Renal pelvis (tissue), 4 donors: Measurements from ENCODE around the gene MCAM. TPM values are rescaled to one million over a fixed set of nuclear protein-coding genes. Genes with fewer than 3 reads are reported as not detected.
A peak's percentile ranks its signal among the peaks of the same experiment; 100 is the strongest.

Experiments
- DNase-seq: peaks from one replicate; pipeline ENCODE4 v3.0.0-alpha.2; 2013
- polyA plus RNA-seq, 3 donors: library from polyadenylated mRNA; unstranded; fragments of 120-200 nt; gene quantifications; one replicate each; pipeline ENCODE4 v1.2.1, GENCODE V29; 2013; ENCODE audit not compliant: insufficient read length in 3 of 3

Gene MCAM
- polyA plus RNA-seq, 3 donors = 49.4 to 55.0 (median 52.8) TPM

DNA sequence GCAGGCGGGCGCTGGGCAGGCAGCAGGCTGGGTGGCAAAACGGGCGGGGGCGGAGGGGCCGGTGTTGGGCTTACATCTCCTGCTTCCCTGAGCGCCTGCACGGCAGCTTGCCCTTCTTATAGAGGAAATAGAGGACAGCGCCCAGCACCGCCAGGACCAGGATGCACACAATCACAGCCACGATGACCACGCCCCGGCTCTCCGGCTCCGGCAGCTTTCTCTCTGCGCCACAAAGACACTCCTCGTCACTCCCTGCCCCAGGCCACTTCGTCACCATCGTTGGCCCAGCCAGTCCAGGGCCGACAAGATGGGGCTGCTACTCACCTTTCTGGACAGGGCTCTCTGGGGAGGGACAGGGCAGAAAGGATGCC lies 6.3 kb downstream of the MCAM start:
- DNase-seq = no peak

- DNase-seq = no peak
These were observed 6.8 kb downstream of the MCAM start for GRCh38 chr11:119309953-119310681.

GRCh38 chr11:119309411-119309810 lies 7.5 kb downstream of the MCAM start:
- no peak for DNase-seq

- no peak for DNase-seq
These were observed 9.0 kb downstream of the MCAM start for GRCh38 chr11:119307974-119308373.

GRCh38 chr11:119307219-119307618 lies 9.7 kb downstream of the MCAM start:
- no peak for DNase-seq

DNA sequence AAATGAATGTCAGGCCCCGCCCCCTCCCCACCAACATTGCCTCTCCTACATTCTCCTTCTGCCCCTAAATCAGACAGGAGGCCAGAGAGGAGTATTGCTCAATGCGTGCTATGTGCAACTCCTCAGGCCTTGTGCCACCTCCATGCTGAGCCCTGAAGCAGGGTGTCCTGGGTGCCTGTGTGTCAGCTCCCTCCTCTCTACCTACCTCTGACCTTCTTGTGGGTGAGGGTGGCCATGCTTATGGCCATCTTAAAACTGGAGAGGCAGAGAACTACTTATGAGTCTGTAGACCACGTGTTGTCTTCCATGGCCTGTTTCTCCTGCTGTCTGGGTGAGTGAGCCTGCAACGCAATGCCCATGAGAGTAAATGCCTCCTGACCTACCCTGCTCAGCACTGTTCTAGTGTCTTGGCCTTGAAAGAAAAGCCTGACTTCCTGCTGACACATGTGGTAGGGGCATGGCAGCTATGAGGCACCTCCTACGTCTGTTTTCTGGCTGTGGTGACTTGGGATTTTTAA lies 10.5 kb downstream of the MCAM start:
- DNase-seq = no peak

DNA sequence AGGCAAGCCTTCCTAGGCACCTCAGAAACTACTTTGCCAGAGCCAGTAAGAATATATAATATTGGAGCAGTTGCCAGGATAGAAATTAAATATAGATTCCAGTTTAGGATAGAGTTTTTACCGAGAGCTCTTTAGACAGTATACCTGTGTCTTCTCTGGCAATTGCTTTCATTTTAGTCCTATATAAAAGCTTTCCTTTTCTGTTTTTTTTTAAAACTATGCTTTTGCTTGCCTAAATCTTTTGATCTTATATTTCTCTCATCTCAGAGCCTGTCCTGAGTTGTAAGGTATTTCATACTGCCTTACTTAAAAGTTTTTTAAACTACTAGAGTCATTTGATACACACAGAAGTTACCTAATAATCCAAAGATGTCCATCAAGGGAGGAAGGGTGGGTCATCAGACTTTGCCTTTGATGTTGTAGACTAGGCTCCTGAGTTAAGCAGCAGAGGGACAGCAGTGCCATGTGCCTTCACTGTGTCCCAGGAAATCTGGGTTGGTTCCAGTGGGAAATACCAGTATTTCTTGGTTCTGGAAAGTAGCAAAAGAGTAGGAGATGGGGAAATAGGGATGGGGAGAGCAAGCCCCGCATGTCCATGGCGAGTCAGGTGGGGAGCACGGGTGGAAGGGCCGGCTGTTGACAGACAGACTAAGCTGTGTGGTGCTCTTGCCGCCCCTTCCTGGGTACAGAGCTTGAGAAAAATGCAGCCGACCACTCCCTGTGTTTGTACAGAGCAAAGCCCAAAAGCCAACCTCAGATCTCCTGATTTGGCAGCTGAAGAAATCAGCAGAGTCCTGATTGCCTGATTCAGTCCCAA lies 11.2 kb downstream of the MCAM start:
- DNase-seq = no peak

GRCh38 chr11:119303227-119303718 lies 13.7 kb downstream of the MCAM start:
- DNase-seq = no peak

GRCh38 chr11:119300198-119300964 lies 16.5 kb downstream of the MCAM start:
- no peak for DNase-seq

- DNase-seq = no peak
These were observed 17.5 kb downstream of the MCAM start for GRCh38 chr11:119299416-119299815.

- DNase-seq = no peak
These were observed 18.2 kb downstream of the MCAM start for GRCh38 chr11:119298726-119299125.

GRCh38 chr11:119297938-119298337 lies 19.0 kb downstream of the MCAM start:
- no peak for DNase-seq

- DNase-seq = no peak
These were observed 21.8 kb downstream of the MCAM start for GRCh38 chr11:119295178-119295577.

GRCh38 chr11:119293461-119293860 lies 23.5 kb downstream of the MCAM start:
- no peak for DNase-seq

DNA sequence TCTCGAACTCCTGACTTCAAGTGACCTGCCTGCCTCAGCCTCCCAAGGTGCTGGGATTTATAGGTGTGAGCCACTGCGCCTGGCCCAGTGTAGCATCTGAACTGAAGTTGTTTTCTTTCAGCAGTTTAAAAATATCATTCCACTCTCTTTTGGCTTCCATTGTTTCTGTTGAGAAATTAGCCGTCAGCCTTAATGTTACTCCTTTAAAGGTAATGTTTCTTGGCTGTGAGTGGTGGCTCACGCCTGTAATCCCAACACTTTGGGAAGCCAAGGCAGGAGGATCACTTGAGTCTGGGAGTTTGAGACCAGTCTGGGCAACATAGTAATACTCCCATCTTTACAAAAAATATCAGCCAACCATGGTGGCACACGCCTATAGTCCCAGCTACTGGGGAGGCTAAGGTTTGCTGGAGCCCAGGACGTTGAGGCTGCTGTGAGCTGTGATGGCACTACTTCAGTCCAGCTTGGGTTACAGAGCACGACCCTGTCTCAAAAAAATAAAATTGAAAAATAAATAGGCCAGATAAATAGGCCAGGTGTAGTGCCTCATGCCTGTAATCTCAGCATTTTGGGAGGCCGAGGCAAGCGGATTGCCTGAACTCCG lies 25.9 kb downstream of the MCAM start:
- DNase-seq = no peak

- DNase-seq = no peak
These were observed 28.7 kb downstream of the MCAM start for GRCh38 chr11:119288219-119288618.

DNA sequence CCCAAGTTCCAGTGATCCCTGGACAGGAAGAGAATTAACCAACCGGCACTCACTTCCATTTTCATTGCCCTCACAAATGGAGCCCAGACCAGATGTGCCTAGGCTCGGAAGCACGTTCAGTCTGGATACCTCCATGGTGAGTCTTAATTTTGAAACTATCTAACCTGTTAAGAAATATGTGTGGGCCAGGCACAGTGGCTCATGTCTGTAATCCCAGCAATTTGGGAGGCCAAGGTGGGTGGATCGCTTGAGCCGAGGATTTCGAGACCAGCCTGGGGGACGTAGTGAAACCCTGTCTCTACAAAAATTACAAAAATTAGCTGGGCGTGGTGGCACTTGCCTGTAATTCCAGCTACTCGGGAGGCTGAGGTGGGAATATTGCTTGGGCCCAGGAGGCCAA lies 31.5 kb downstream of the MCAM start:
- no peak for DNase-seq

DNA sequence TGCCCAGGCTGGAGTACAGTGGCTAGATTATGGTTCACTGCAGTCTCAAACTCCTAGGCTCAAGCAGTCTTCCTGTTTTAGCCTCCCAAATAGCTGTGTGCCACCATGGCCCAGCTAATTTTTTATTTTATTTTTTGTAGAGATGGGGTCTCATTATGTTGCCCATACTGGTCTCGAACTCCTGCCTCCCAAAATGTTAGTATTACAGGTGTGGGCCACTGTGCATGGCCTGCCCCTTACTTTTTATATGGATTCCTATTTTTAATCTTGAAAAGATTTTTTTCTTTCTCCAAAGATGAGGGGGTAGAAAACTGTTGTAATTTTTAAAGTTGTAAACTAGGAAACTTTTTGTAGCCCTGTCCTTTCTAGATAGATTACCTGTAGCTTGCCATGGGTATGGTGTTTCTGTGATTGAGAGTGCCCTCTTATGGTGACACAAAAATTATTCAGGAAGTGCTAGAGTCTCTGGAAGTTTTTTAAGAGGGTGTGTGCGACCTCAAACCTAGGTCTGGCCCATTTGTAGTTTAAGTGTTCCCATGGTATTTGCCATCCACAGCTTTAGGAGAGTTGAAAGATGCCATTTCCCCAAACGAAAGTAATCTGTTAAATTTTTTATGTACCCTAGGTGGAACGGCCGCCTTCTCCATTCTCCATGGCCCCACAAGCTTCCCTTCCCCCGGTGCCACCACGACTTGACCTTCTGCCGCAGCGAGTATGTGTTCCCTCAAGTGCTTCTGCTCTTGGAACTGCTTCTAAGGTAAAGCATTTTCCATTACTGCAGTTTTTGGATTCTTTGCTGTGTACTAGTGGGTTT lies 32.4 kb downstream of the MCAM start:
- DNase-seq = peak; percentile 34

DNA sequence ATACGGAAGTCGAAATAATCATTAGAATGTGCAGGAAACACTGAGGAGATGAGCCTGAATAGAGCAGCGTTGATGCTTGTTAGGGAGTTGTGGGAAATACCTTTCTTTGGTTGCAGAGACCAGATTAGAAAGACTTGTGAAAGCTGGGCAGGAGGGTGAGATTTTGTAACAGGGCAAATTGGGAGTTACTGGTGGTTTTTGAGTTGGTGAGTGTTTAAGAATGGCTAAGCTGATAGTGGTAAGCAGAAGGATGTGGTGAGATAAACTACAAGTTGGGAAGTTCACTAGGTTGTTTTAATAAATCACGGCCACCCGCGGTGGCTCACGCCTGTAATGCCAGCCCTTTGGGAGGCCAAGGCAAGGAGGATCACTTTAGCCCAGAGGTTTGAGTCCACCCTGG lies 34.4 kb downstream of the MCAM start:
- no peak for DNase-seq

DNA sequence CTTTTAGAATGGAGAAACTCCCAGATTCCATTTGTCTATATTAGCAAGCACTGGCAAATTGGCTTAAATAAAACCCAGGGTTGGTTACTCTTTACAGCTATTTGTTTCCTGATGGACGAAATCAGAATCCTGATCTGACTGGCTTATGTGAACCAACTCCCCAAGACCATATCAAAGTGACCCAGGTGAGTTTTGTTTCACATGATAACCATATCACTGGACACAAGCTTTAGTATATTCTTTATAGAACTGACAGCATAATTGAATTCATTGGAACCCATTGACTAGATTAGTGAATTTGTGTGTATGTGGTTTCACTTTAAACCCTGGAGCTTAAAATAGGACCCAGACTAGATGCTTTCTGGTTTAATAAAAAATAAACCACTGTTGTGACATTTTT lies 39.3 kb downstream of the MCAM start:
- no peak for DNase-seq

DNA sequence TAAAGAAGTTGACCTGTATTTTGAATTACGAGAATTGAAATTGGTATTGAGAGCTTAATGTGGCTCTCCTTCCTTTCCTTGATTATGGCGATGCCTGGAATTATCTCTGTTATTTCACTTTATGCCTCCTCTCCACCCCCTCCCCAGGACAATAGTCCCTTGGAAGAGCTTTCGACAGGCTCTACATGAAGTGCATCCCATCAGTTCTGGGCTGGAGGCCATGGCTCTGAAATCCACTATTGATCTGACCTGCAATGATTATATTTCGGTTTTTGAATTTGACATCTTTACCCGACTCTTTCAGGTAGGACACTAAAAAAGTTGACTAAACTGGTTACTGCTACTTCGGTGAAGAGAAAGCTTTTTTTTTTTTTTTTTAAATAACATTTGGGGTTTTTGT lies 43.2 kb downstream of the MCAM start:
- DNase-seq = no peak
